WTC11 (cell line): ENCODE measurements around the gene TMEM151B. TPM values are rescaled to one million over a fixed set of nuclear protein-coding genes. Genes with fewer than 3 reads are reported as not detected.

Experiments used
- ATAC-seq: fragments of 200-7000 bp; cut with Tn5 transposase; 2 replicates; pipeline ENCODE4 v1.10.0; 2021; ENCODE audit warnings: mild to moderate bottlenecking, moderate library complexity
- CTCF ChIA-PET: fragments of 300-600 bp; sonication (Branson Sonifier 250); formaldehyde crosslinking; loops from one replicate; lab custom pipeline; 2021; ENCODE audit warnings: antibody characterized with exemption; lab: Charles Lee
- POLR2A ChIA-PET: fragments of 350-600 bp; sonication (Branson Sonifier 250); formaldehyde crosslinking; loops from one replicate; lab custom pipeline; 2021; ENCODE audit warnings: antibody characterized with exemption; lab: Charles Lee
- DNase-seq: peaks from one replicate; pipeline ENCODE4 v3.0.0; 2021; ENCODE audit warnings: low spot score
- H3K27ac Mint-ChIP-seq: 2 replicates; pipeline ENCODE4 v1.8.0; 2021; ENCODE audit warnings: mixed read lengths
- H3K27me3 Mint-ChIP-seq: 2 replicates; pipeline ENCODE4 v1.8.0; 2021; ENCODE audit warnings: low read depth, mild to moderate bottlenecking, moderate library complexity, mixed read lengths
- H3K36me3 Mint-ChIP-seq: 2 replicates; pipeline ENCODE4 v1.8.0; 2021; ENCODE audit warnings: mixed read lengths
- H3K4me1 Mint-ChIP-seq: 2 replicates; pipeline ENCODE4 v1.8.0; 2022; ENCODE audit warnings: mixed read lengths
- H3K4me3 Mint-ChIP-seq: 2 replicates; pipeline ENCODE4 v1.8.0; 2021; ENCODE audit warnings: mild to moderate bottlenecking, moderate library complexity, mixed read lengths
- H3K9me3 Mint-ChIP-seq: 2 replicates; pipeline ENCODE4 v1.8.0; 2021; ENCODE audit warnings: mixed read lengths
- ATF1 ChIP-seq: sonication (generic); formaldehyde crosslinking; IDR thresholded peaks from 2 replicates; pipeline ENCODE4 v1.8.1; 2023; ENCODE audit warnings: mild to moderate bottlenecking, moderate library complexity, missing genetic modification reagents
- CBFB ChIP-seq: sonication (generic); formaldehyde crosslinking; IDR thresholded peaks from 2 replicates; pipeline ENCODE4 v1.8.1; 2022; ENCODE audit warnings: mild to moderate bottlenecking, low read depth, missing genetic modification reagents
- CTCF ChIP-seq: fragments of 200-600 bp; IDR thresholded peaks from 2 replicates; pipeline ENCODE4 v1.8.0; 2022; ENCODE audit warnings: antibody characterized with exemption
- E2F4 ChIP-seq: sonication (generic); formaldehyde crosslinking; IDR thresholded peaks from 2 replicates; pipeline ENCODE4 v1.8.1; 2022; ENCODE audit warnings: low read depth, mild to moderate bottlenecking, moderate library complexity, missing genetic modification reagents, borderline replicate concordance
- ESRRA ChIP-seq: sonication (generic); formaldehyde crosslinking; IDR thresholded peaks from 2 replicates; pipeline ENCODE4 v1.8.1; 2022; ENCODE audit warnings: mild to moderate bottlenecking, missing genetic modification reagents, borderline replicate concordance
- ETV6 ChIP-seq: sonication (generic); formaldehyde crosslinking; IDR thresholded peaks from 2 replicates; pipeline ENCODE4 v1.8.1; 2022; ENCODE audit warnings: mild to moderate bottlenecking, missing genetic modification reagents
- FOXP1 ChIP-seq: sonication (generic); formaldehyde crosslinking; IDR thresholded peaks from 2 replicates; pipeline ENCODE4 v1.8.0; 2022; ENCODE audit warnings: missing genetic modification reagents, mild to moderate bottlenecking, moderate library complexity, borderline replicate concordance
- IRF2 ChIP-seq: sonication (generic); formaldehyde crosslinking; IDR thresholded peaks from 2 replicates; pipeline ENCODE4 v1.8.0; 2022; ENCODE audit warnings: low read depth, missing genetic modification reagents, borderline replicate concordance
- KAT7 ChIP-seq: sonication (generic); formaldehyde crosslinking; IDR thresholded peaks from 2 replicates; pipeline ENCODE4 v1.8.1; 2023; ENCODE audit warnings: missing genetic modification reagents, mild to moderate bottlenecking, borderline replicate concordance
- RORB ChIP-seq: fragments of 250-450 bp; sonication (Bioruptor Pico); IDR thresholded peaks from 2 replicates; pipeline ENCODE4 v1.9.0; 2021; ENCODE audit warnings: mild to moderate bottlenecking
- SMAD4 ChIP-seq: sonication (generic); formaldehyde crosslinking; IDR thresholded peaks from 2 replicates; pipeline ENCODE4 v1.8.0; 2022; ENCODE audit warnings: mild to moderate bottlenecking, missing genetic modification reagents
- SOX15 ChIP-seq: fragments of 250-450 bp; sonication (Bioruptor Pico); IDR thresholded peaks from 2 replicates; pipeline ENCODE4 v1.9.0; 2021; ENCODE audit warnings: mild to moderate bottlenecking
- SP1 ChIP-seq: sonication (generic); formaldehyde crosslinking; conservative IDR thresholded peaks from 2 replicates; pipeline ENCODE4 v1.8.1; 2022; ENCODE audit warnings: missing genetic modification reagents
- USF2 ChIP-seq: sonication (generic); formaldehyde crosslinking; IDR thresholded peaks from 2 replicates; pipeline ENCODE4 v1.8.1; 2023; ENCODE audit warnings: mild to moderate bottlenecking, missing genetic modification reagents, moderate library complexity
- ZNF219 ChIP-seq: sonication (generic); formaldehyde crosslinking; IDR thresholded peaks from 2 replicates; pipeline ENCODE4 v1.8.0; 2023; ENCODE audit warnings: missing genetic modification reagents, mild to moderate bottlenecking, borderline replicate concordance
- ZNF396 ChIP-seq: fragments of 250-450 bp; sonication (Bioruptor Pico); IDR thresholded peaks from 2 replicates; pipeline ENCODE4 v1.8.0; 2021; ENCODE audit warnings: mild to moderate bottlenecking, moderate library complexity, borderline replicate concordance
- total RNA-seq: library from RNA; stranded (reverse); gene quantifications from 3 replicates; pipeline ENCODE4 v1.2.3, GENCODE V29; 2021
- TF ChIP-seq, protein P1 (sequence below): sonication (generic); formaldehyde crosslinking; IDR thresholded peaks from 2 replicates; pipeline ENCODE4 v1.8.1; 2023; ENCODE audit warnings: mild to moderate bottlenecking, missing genetic modification reagents
- TF ChIP-seq, protein P2 (sequence below): fragments of 250-450 bp; sonication (Bioruptor Pico); IDR thresholded peaks from 2 replicates; pipeline ENCODE4 v1.9.0; 2021; ENCODE audit warnings: mild to moderate bottlenecking, borderline replicate concordance

The TMEM151B gene
- total RNA-seq, 1 experiment from 2014 or later = 5.5 TPM

- TF ChIP-seq, protein P1, sequence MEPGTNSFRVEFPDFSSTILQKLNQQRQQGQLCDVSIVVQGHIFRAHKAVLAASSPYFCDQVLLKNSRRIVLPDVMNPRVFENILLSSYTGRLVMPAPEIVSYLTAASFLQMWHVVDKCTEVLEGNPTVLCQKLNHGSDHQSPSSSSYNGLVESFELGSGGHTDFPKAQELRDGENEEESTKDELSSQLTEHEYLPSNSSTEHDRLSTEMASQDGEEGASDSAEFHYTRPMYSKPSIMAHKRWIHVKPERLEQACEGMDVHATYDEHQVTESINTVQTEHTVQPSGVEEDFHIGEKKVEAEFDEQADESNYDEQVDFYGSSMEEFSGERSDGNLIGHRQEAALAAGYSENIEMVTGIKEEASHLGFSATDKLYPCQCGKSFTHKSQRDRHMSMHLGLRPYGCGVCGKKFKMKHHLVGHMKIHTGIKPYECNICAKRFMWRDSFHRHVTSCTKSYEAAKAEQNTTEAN (CRISPR knock-in tag) = no peak
- no peak for TF ChIP-seq ZNF396 (CRISPR knock-in tag)
Observed at GRCh38 chr6:44302856-44303255, 32.6 kb downstream of the TMEM151B start (continued).

GRCh38 chr6:44303842-44304241, 33.6 kb downstream of the TMEM151B start:
- TF ChIP-seq KAT7 (CRISPR knock-in tag) = no peak
- TF ChIP-seq CBFB (CRISPR knock-in tag) = no peak
- TF ChIP-seq, all 79 proteins: peak for 0
- ATAC-seq (no peak), DNase-seq (no peak)
- POLR2A ChIA-PET = no interaction called here
- Mint-ChIP-seq H3K27ac (no peak overlapping the region), H3K4me1 (no peaks in the 10 kb centered on the region), H3K36me3 (peaks cover 62% of the 10 kb centered on the region), H3K4me3 (no peak overlapping the region), H3K27me3 (no peaks in the 10 kb centered on the region), H3K9me3 (no peaks in the 10 kb centered on the region)
- CTCF ChIA-PET = interaction anchor here (5.3 kb wide), 1 partner anchor 35 kb away, joined by 109 read pairs; the partner anchor contains the start of gene TMEM151B

GRCh38 chr6:44304282-44305199, 34.3 kb downstream of the TMEM151B start:
- H3K27me3 Mint-ChIP-seq = no peaks in the 10 kb centered on the region
- no peaks in the 10 kb centered on the region for H3K9me3 Mint-ChIP-seq
- ATAC-seq = peak; percentile 88
- no peak overlapping the region for H3K4me3 Mint-ChIP-seq
- H3K36me3 Mint-ChIP-seq = peaks cover 69% of the 10 kb centered on the region
- H3K27ac Mint-ChIP-seq = no peak overlapping the region; the same call in 1 of the 2 replicates
- DNase-seq = peak; percentile 66
- CTCF ChIA-PET = interaction anchor here (0.7 to 5.3 kb wide), 27 partner anchors 8 to 242 kb away, joined by 3 to 109 read pairs (median 6); partner anchors contain the start of genes AARS2, HSP90AB1, SLC35B2 and SPATS1
- POLR2A ChIA-PET = no interaction called here
- H3K4me1 Mint-ChIP-seq = no peaks in the 10 kb centered on the region
- peak; percentile 88 for TF ChIP-seq CTCF
- TF ChIP-seq FOXP1 (CRISPR knock-in tag) = 0 out of 2 replicates have a peak, but pooled peaks have one; percentile 38
- TF ChIP-seq E2F4 (CRISPR knock-in tag) = no peak
- TF ChIP-seq IRF2 = no peak
- 0 out of 2 replicates have a peak, but pooled peaks have one; percentile 21 for TF ChIP-seq ESRRA (CRISPR knock-in tag)
- no peak for TF ChIP-seq RORB (CRISPR knock-in tag)
- TF ChIP-seq, all 79 proteins: peak for 3

DNA sequence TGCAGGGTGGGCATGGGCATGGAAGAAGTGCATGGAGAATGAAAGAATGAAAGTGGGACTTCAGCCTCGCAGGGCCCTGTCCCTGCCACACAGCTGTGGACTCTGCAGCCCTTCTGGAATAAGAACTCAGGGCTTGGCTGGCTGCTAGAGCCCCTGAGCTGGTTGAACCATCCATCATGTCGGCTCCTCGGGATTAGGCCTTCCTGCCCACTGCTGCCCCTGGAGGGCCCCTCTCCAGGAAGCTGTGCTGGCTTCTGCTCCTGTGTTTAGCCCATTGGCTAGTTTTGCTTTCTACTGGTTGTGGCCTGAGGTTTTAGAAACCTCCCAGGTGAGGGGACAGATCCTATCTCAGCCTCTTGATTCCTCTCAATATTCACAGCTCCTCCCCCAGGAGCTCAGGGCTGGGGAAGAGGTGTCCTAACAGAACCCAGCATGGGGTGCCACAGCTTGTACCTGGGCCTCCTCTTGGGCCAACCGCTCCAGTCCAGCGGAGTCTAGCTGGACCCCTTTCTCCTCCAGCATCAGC, 35.0 kb downstream of the TMEM151B start:
- H3K36me3 Mint-ChIP-seq = peaks cover 71% of the 10 kb centered on the region
- no peak overlapping the region for H3K4me3 Mint-ChIP-seq
- DNase-seq (no peak), ATAC-seq (no peak; the same call in 1 of the 2 replicates)
- H3K4me1 Mint-ChIP-seq = no peaks in the 10 kb centered on the region
- ChIA-PET CTCF (interaction anchor here (0.7 to 5.3 kb wide), 27 partner anchors 8 to 242 kb away, joined by 3 to 109 read pairs (median 6); partner anchors contain the start of genes AARS2, HSP90AB1, SLC35B2 and SPATS1), POLR2A (interaction anchor here (0.8 kb wide), 1 partner anchor 59 kb away, joined by 3 read pairs; the partner anchor contains the start of gene HSP90AB1)
- no peaks in the 10 kb centered on the region for H3K27me3 Mint-ChIP-seq
- no peaks in the 10 kb centered on the region for H3K9me3 Mint-ChIP-seq
- peak overlapping the region; percentile 34 for H3K27ac Mint-ChIP-seq
- no peak for TF ChIP-seq SP1
- TF ChIP-seq USF2 (CRISPR knock-in tag) = no peak
- TF ChIP-seq, protein P2, sequence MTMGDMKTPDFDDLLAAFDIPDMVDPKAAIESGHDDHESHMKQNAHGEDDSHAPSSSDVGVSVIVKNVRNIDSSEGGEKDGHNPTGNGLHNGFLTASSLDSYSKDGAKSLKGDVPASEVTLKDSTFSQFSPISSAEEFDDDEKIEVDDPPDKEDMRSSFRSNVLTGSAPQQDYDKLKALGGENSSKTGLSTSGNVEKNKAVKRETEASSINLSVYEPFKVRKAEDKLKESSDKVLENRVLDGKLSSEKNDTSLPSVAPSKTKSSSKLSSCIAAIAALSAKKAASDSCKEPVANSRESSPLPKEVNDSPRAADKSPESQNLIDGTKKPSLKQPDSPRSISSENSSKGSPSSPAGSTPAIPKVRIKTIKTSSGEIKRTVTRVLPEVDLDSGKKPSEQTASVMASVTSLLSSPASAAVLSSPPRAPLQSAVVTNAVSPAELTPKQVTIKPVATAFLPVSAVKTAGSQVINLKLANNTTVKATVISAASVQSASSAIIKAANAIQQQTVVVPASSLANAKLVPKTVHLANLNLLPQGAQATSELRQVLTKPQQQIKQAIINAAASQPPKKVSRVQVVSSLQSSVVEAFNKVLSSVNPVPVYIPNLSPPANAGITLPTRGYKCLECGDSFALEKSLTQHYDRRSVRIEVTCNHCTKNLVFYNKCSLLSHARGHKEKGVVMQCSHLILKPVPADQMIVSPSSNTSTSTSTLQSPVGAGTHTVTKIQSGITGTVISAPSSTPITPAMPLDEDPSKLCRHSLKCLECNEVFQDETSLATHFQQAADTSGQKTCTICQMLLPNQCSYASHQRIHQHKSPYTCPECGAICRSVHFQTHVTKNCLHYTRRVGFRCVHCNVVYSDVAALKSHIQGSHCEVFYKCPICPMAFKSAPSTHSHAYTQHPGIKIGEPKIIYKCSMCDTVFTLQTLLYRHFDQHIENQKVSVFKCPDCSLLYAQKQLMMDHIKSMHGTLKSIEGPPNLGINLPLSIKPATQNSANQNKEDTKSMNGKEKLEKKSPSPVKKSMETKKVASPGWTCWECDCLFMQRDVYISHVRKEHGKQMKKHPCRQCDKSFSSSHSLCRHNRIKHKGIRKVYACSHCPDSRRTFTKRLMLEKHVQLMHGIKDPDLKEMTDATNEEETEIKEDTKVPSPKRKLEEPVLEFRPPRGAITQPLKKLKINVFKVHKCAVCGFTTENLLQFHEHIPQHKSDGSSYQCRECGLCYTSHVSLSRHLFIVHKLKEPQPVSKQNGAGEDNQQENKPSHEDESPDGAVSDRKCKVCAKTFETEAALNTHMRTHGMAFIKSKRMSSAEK (CRISPR knock-in tag) = no peak
- TF ChIP-seq ETV6 = no peak
- TF ChIP-seq ZNF219 = no peak
- no peak for TF ChIP-seq ATF1 (CRISPR knock-in tag)
- no peak for TF ChIP-seq SMAD4 (CRISPR knock-in tag)
- no peak for TF ChIP-seq SOX15
